NCI-H1092 (cell line): Measurements from ENCODE around the gene CFAP74.

Source experiments
- DNase-seq: peaks from one replicate; lab custom pipeline; 2025; lab: John Stamatoyannopoulos, UW

Gene CFAP74

GRCh38 chr1:2003541-2004131 lies at the start of gene CFAP74:
Gene CFAP74, minus strand, starts transcription at chr1:2003786. Its CDS starts 12,830 bp downstream, at chr1:1990956.
- DNase-seq, result no peak

GRCh38 chr1:2053217-2053616 lies 49.6 kb upstream of the CFAP74 start:
- no peak for DNase-seq

- DNase-seq, result no peak
These were observed 49.2 kb upstream of the CFAP74 start for GRCh38 chr1:2052756-2053155.

GRCh38 chr1:2052054-2052679 lies 48.6 kb upstream of the CFAP74 start:
- no peak for DNase-seq

- no peak for DNase-seq
These were observed 47.5 kb upstream of the CFAP74 start for GRCh38 chr1:2050793-2051682.

- no peak for DNase-seq
These were observed 46.8 kb upstream of the CFAP74 start for GRCh38 chr1:2050461-2050792.

- DNase-seq, result no peak
These were observed 46.3 kb upstream of the CFAP74 start, which contains the start of gene PRKCZ for GRCh38 chr1:2049718-2050431. Gene PRKCZ, plus strand, starts transcription at chr1:2050411. Its CDS starts 220 bp downstream, at chr1:2050631.

GRCh38 chr1:2049225-2049717 lies 45.7 kb upstream of the CFAP74 start:
- no peak for DNase-seq

GRCh38 chr1:2047749-2048729 lies 44.5 kb upstream of the CFAP74 start:
- DNase-seq, result no peak

- no peak for DNase-seq
These were observed 43.6 kb upstream of the CFAP74 start for GRCh38 chr1:2046953-2047748.

- no peak for DNase-seq
These were observed 42.8 kb upstream of the CFAP74 start for GRCh38 chr1:2046174-2046917.

- DNase-seq, result no peak
These were observed 42.0 kb upstream of the CFAP74 start for GRCh38 chr1:2045468-2046173.

- peak; percentile 15 for DNase-seq
These were observed 41.1 kb upstream of the CFAP74 start for GRCh38 chr1:2044510-2045319.

- no peak for DNase-seq
These were observed 40.3 kb upstream of the CFAP74 start for GRCh38 chr1:2043886-2044285.

GRCh38 chr1:2042830-2043773 lies 39.5 kb upstream of the CFAP74 start:
- no peak for DNase-seq

- no peak for DNase-seq
These were observed 38.3 kb upstream of the CFAP74 start for GRCh38 chr1:2041887-2042286.

GRCh38 chr1:2041305-2041704 lies 37.7 kb upstream of the CFAP74 start:
- no peak for DNase-seq
